ENCODE measurements around the gene PLCH1. TPM values are rescaled to one million over a fixed set of nuclear protein-coding genes. Genes with fewer than 3 reads are reported as not detected.

The PLCH1 gene
- total and polyA plus RNA-seq, 7 experiments from 2014 or later = 0.56 TPM; not detected in 6

- no peak for DNase-seq
- Mint-ChIP-seq H3K27ac (no peak overlapping the region), H3K4me3 (no peak overlapping the region), H3K4me1 (no peaks in the 10 kb centered on the region), H3K36me3 (no peaks in the 10 kb centered on the region), H3K27me3 (peaks cover 0 to 5% (median 0%) of the 10 kb centered on the region in 5 donors), H3K9me3 (peaks cover 0 to 5% (median 0%) of the 10 kb centered on the region in 11 donors)
- intact Hi-C loops (cut with micrococcal nuclease) = no loop called here
- Histone ChIP-seq H3K4me3 (ENCODE audit: low read length) (no peak overlapping the region), H3K36me3 (ENCODE audit: control insufficient read depth in 2 of 3, insufficient read depth in 3 of 3, low read length in 3 of 3) (no peaks in the 10 kb centered on the region), H3K4me1 (ENCODE audit: control insufficient read depth in 2 of 2, insufficient read depth in 2 of 2, low read length in 2 of 2) (no peaks in the 10 kb centered on the region), H3K27me3 (ENCODE audit: control insufficient read depth in 2 of 2, insufficient read depth in 2 of 2, low read length in 2 of 2) (no peaks in the 10 kb centered on the region), H3K27ac (ENCODE audit: low read depth, low read length) (no peak overlapping the region), H3K9me3 (ENCODE audit: control insufficient read depth in 2 of 3, low read length in 3 of 3) (no peaks in the 10 kb centered on the region)
- POLR2A ChIA-PET = no interaction called here
- ATAC-seq = no peak
- CTCF ChIA-PET = no interaction called here
Measured at GRCh38 chr3:155441026-155441425, 303.8 kb downstream of the PLCH1 start.

DNA sequence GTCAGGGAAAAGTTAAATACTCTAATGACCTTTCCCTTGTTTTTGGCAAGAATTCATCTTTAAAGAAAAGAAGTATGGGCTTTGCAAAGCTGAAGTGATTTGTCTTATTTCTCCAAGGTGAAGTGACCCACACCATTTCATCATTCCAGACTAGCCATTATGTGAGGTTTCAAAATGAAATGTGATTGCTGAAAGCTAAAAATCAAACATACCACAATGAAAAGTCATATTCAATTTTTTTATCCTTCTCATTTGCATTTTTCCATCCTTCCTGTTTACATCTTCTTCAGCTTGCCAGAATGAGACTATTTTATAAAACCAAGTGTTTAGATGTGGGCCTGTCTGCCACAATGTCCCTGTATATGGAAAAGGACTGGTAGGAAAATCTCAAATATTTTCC lies 309.1 kb downstream of the PLCH1 start:
- H3K36me3 Mint-ChIP-seq = no peaks in the 10 kb centered on the region
- no peaks in the 10 kb centered on the region for H3K4me1 Mint-ChIP-seq
- no peaks in the 10 kb centered on the region for H3K9me3 ChIP-seq (ENCODE audit: control insufficient read depth in 2 of 3, low read length in 3 of 3)
- H3K9me3 Mint-ChIP-seq = peaks cover 0 to 3% (median 0%) of the 10 kb centered on the region in 11 donors
- H3K36me3 ChIP-seq (ENCODE audit: control insufficient read depth in 2 of 3, insufficient read depth in 3 of 3, low read length in 3 of 3) = no peaks in the 10 kb centered on the region
- no peak overlapping the region for H3K27ac Mint-ChIP-seq
- no peak for ATAC-seq
- H3K27ac ChIP-seq (ENCODE audit: low read depth, low read length) = no peak overlapping the region
- POLR2A ChIA-PET = no interaction called here
- CTCF ChIA-PET = no interaction called here
- H3K4me3 Mint-ChIP-seq = no peak overlapping the region
- no peak for DNase-seq
- no peak overlapping the region for H3K4me3 ChIP-seq (ENCODE audit: low read length)
- intact Hi-C loops (cut with micrococcal nuclease) = no loop called here
- peaks cover 0 to 10% (median 4%) of the 10 kb centered on the region in 5 donors for H3K27me3 Mint-ChIP-seq
- no peaks in the 10 kb centered on the region for H3K4me1 ChIP-seq (ENCODE audit: control insufficient read depth in 2 of 2, insufficient read depth in 2 of 2, low read length in 2 of 2)
- H3K27me3 ChIP-seq (ENCODE audit: control insufficient read depth in 2 of 2, insufficient read depth in 2 of 2, low read length in 2 of 2) = no peaks in the 10 kb centered on the region

- no peaks in the 10 kb centered on the region for H3K4me1 ChIP-seq (ENCODE audit: control insufficient read depth in 2 of 2, insufficient read depth in 2 of 2, low read length in 2 of 2)
- DNase-seq (no peak), ATAC-seq (no peak)
- peaks cover 0 to 5% (median 0%) of the 10 kb centered on the region in 5 donors for H3K36me3 Mint-ChIP-seq
- peaks cover 0 to 10% (median 0%) of the 10 kb centered on the region in 5 donors for H3K27me3 Mint-ChIP-seq
- no peak overlapping the region for H3K27ac Mint-ChIP-seq
- ChIA-PET POLR2A (no interaction called here), CTCF (no interaction called here)
- no peaks in the 10 kb centered on the region for H3K36me3 ChIP-seq (ENCODE audit: control insufficient read depth in 2 of 3, insufficient read depth in 3 of 3, low read length in 3 of 3)
- H3K9me3 Mint-ChIP-seq = peaks cover 0 to 13% (median 3%) of the 10 kb centered on the region in 11 donors
- no peaks in the 10 kb centered on the region for H3K9me3 ChIP-seq (ENCODE audit: control insufficient read depth in 2 of 3, low read length in 3 of 3)
- intact Hi-C loops (cut with micrococcal nuclease) = no loop called here
- no peak overlapping the region for H3K27ac ChIP-seq (ENCODE audit: low read depth, low read length)
- H3K27me3 ChIP-seq (ENCODE audit: control insufficient read depth in 2 of 2, insufficient read depth in 2 of 2, low read length in 2 of 2) = no peaks in the 10 kb centered on the region
- H3K4me1 Mint-ChIP-seq = no peaks in the 10 kb centered on the region
- no peak overlapping the region for H3K4me3 Mint-ChIP-seq
- no peak overlapping the region for H3K4me3 ChIP-seq (ENCODE audit: low read length)
Measured at GRCh38 chr3:155431856-155432570, 312.9 kb downstream of the PLCH1 start.

DNA sequence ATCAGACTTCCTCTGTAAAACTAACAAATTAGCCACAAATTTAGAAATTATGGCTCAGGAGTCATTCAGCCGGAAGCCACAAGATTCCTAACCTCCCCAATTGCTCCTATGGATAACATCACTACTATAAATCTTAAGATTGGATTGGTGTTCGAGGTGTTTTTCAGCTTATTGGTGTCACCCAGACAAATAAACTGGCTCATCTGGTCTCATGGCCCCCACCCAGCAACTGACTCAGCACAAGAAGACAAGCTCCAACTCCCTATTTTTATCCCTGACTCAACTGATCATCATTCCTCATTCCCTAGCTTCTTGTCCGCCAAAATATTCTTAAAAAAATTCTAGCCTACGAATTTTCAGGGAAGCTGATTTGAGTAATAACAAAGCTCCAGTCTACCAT lies 316.3 kb downstream of the PLCH1 start:
- H3K9me3 ChIP-seq (ENCODE audit: control insufficient read depth in 2 of 3, low read length in 3 of 3) = no peaks in the 10 kb centered on the region

GRCh38 chr3:155426524-155427230 lies 318.2 kb downstream of the PLCH1 start:
- no peak for DNase-seq
- Histone ChIP-seq H3K4me1 (ENCODE audit: control insufficient read depth in 2 of 2, insufficient read depth in 2 of 2, low read length in 2 of 2) (no peaks in the 10 kb centered on the region), H3K4me3 (ENCODE audit: low read length) (no peak overlapping the region), H3K27me3 (ENCODE audit: control insufficient read depth in 2 of 2, insufficient read depth in 2 of 2, low read length in 2 of 2) (no peaks in the 10 kb centered on the region), H3K36me3 (ENCODE audit: control insufficient read depth in 2 of 3, insufficient read depth in 3 of 3, low read length in 3 of 3) (no peaks in the 10 kb centered on the region), H3K27ac (ENCODE audit: low read depth, low read length) (no peak overlapping the region), H3K9me3 (ENCODE audit: control insufficient read depth in 2 of 3, low read length in 3 of 3) (no peaks in the 10 kb centered on the region)
- ChIA-PET POLR2A (no interaction called here), CTCF (no interaction called here)
- no peak for ATAC-seq
- H3K27ac Mint-ChIP-seq = no peak overlapping the region
- intact Hi-C loops (cut with micrococcal nuclease) = no loop called here
- H3K36me3 Mint-ChIP-seq = peaks cover 0 to 5% (median 0%) of the 10 kb centered on the region in 5 donors
- peaks cover 0 to 35% (median 9%) of the 10 kb centered on the region in 11 donors for H3K9me3 Mint-ChIP-seq
- H3K4me3 Mint-ChIP-seq = no peak overlapping the region
- peaks cover 0 to 8% (median 2%) of the 10 kb centered on the region in 5 donors for H3K27me3 Mint-ChIP-seq
- no peaks in the 10 kb centered on the region for H3K4me1 Mint-ChIP-seq

More for the DNA sequence above, 316.3 kb downstream of the PLCH1 start:
- H3K27ac ChIP-seq (ENCODE audit: low read depth, low read length) = no peak overlapping the region
- no peak for ATAC-seq
- Mint-ChIP-seq H3K36me3 (peaks cover 0 to 5% (median 0%) of the 10 kb centered on the region in 5 donors), H3K4me3 (no peak overlapping the region), H3K27ac (no peak overlapping the region), H3K4me1 (no peaks in the 10 kb centered on the region), H3K27me3 (peaks cover 0 to 3% (median 0%) of the 10 kb centered on the region in 5 donors), H3K9me3 (peaks cover 0 to 28% (median 5%) of the 10 kb centered on the region in 11 donors)
- H3K4me1 ChIP-seq (ENCODE audit: control insufficient read depth in 2 of 2, insufficient read depth in 2 of 2, low read length in 2 of 2) = no peaks in the 10 kb centered on the region
- no peak for DNase-seq
- ChIA-PET CTCF (no interaction called here), POLR2A (no interaction called here)
- intact Hi-C loops (cut with micrococcal nuclease) = no loop called here
- H3K4me3 ChIP-seq (ENCODE audit: low read length) = no peak overlapping the region
- no peaks in the 10 kb centered on the region for H3K36me3 ChIP-seq (ENCODE audit: control insufficient read depth in 2 of 3, insufficient read depth in 3 of 3, low read length in 3 of 3)
- H3K27me3 ChIP-seq (ENCODE audit: control insufficient read depth in 2 of 2, insufficient read depth in 2 of 2, low read length in 2 of 2) = no peaks in the 10 kb centered on the region

DNA sequence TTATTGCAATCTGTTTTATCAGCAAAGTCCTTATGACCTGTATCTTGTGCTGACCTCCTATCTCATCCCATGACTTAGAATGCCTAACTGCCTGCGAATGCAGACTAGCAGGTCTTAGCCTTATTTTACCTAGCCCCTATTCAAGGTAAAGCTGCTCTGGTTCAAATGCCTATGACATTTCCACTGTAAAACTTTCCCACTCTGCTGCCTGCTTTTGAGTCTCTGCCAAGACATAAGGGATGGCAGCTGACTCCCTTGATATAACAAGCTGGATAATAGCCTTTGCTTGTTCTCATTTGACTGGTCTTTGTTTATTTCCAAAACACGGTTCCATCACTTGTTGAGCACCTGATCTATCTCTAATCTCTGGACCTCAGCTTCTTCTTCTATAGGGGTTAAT lies 319.5 kb downstream of the PLCH1 start:
- no peaks in the 10 kb centered on the region for H3K4me1 Mint-ChIP-seq
- H3K27me3 ChIP-seq (ENCODE audit: control insufficient read depth in 2 of 2, insufficient read depth in 2 of 2, low read length in 2 of 2) = no peaks in the 10 kb centered on the region
- H3K4me3 Mint-ChIP-seq = no peak overlapping the region
- ATAC-seq (no peak), DNase-seq (no peak)
- H3K36me3 Mint-ChIP-seq = peaks cover 0 to 5% (median 0%) of the 10 kb centered on the region in 5 donors
- ChIA-PET POLR2A (no interaction called here), CTCF (no interaction called here)
- intact Hi-C loops (cut with micrococcal nuclease) = no loop called here
- H3K9me3 Mint-ChIP-seq = peaks cover 0 to 35% (median 9%) of the 10 kb centered on the region in 11 donors
- H3K9me3 ChIP-seq (ENCODE audit: control insufficient read depth in 2 of 3, low read length in 3 of 3) = no peaks in the 10 kb centered on the region
- H3K4me1 ChIP-seq (ENCODE audit: control insufficient read depth in 2 of 2, insufficient read depth in 2 of 2, low read length in 2 of 2) = no peaks in the 10 kb centered on the region
- H3K27ac ChIP-seq (ENCODE audit: low read depth, low read length) = no peak overlapping the region
- H3K27me3 Mint-ChIP-seq = peaks cover 0 to 10% (median 3%) of the 10 kb centered on the region in 5 donors
- H3K36me3 ChIP-seq (ENCODE audit: control insufficient read depth in 2 of 3, insufficient read depth in 3 of 3, low read length in 3 of 3) = no peaks in the 10 kb centered on the region
- H3K27ac Mint-ChIP-seq = no peak overlapping the region
- no peak overlapping the region for H3K4me3 ChIP-seq (ENCODE audit: low read length)

- Mint-ChIP-seq H3K27ac (no peak overlapping the region), H3K27me3 (peaks cover 0 to 10% (median 3%) of the 10 kb centered on the region in 5 donors), H3K36me3 (peaks cover 0 to 5% (median 0%) of the 10 kb centered on the region in 5 donors), H3K9me3 (peaks cover 0 to 35% (median 9%) of the 10 kb centered on the region in 11 donors), H3K4me1 (no peaks in the 10 kb centered on the region), H3K4me3 (no peak overlapping the region)
- intact Hi-C loops (cut with micrococcal nuclease) = no loop called here
- no peaks in the 10 kb centered on the region for H3K36me3 ChIP-seq (ENCODE audit: control insufficient read depth in 2 of 3, insufficient read depth in 3 of 3, low read length in 3 of 3)
- ATAC-seq = no peak
- no peak overlapping the region for H3K27ac ChIP-seq (ENCODE audit: low read depth, low read length)
- H3K9me3 ChIP-seq (ENCODE audit: control insufficient read depth in 2 of 3, low read length in 3 of 3) = no peaks in the 10 kb centered on the region
- H3K4me3 ChIP-seq (ENCODE audit: low read length) = no peak overlapping the region
- POLR2A ChIA-PET = no interaction called here
- CTCF ChIA-PET = no interaction called here
- H3K27me3 ChIP-seq (ENCODE audit: control insufficient read depth in 2 of 2, insufficient read depth in 2 of 2, low read length in 2 of 2) = no peaks in the 10 kb centered on the region
- no peaks in the 10 kb centered on the region for H3K4me1 ChIP-seq (ENCODE audit: control insufficient read depth in 2 of 2, insufficient read depth in 2 of 2, low read length in 2 of 2)
- no peak for DNase-seq
Measured at GRCh38 chr3:155424323-155424710, 320.6 kb downstream of the PLCH1 start.
